Right lobe of liver (tissue), 6 donors: Measurements from ENCODE around the gene MED26. TPM values are rescaled to one million over a fixed set of nuclear protein-coding genes. Genes with fewer than 3 reads are reported as not detected.

Experiments
- ATAC-seq, 4 donors: fragments of 200-7000 bp; cut with Tn5 transposase; one replicate each; pipeline ENCODE4 v1.9.1; 2020; ENCODE audit warnings: mild to moderate bottlenecking in 4 of 4, moderate library complexity in 4 of 4
- DNase-seq, 3 donors: peaks; one replicate each; pipeline ENCODE4 v3.0.0-alpha.2; 2020
- H3K27ac ChIP-seq, 3 donors: fragments of 200-600 bp; one replicate each; pipeline ENCODE4 v1.8.0; 2022
- H3K27me3 ChIP-seq, 2 donors: fragments of 200-600 bp; one replicate each; pipeline ENCODE4 v1.8.0; 2022
- H3K36me3 ChIP-seq, 4 donors: fragments of 200-600 bp; sonication (generic) in 1 of 4; one replicate each; pipeline versions ENCODE4 v1.5.1 to v1.8.0; 2017 to 2022; ENCODE audit warnings: control low read depth in 1 of 4
- H3K4me1 ChIP-seq, 4 donors: fragments of 200-600 bp; sonication (generic) in 1 of 4; one replicate each; pipeline versions ENCODE4 v1.5.1 to v1.8.0; 2017 to 2022; ENCODE audit warnings: control low read depth in 1 of 4
- H3K4me3 ChIP-seq, 3 donors: fragments of 200-600 bp; one replicate each; pipeline ENCODE4 v1.8.0; 2022
- H3K9me3 ChIP-seq, 4 donors: fragments of 200-600 bp; sonication (generic) in 1 of 4; one replicate each; pipeline versions ENCODE4 v1.5.1 to v1.8.0; 2017 to 2022; ENCODE audit warnings: control low read depth in 1 of 4
- POLR2A ChIP-seq: fragments of 450-650 bp; IDR thresholded peaks from one replicate; pipeline ENCODE4 v1.6.1; 2017; ENCODE audit warnings: antibody characterized with exemption, mild to moderate bottlenecking
- WGBS: methylation state at CpG from one replicate; pipeline ENCODE4 v1.1.6; 2018; ENCODE audit warnings: low coverage, low lambda C conversion rate; ENCODE audit not compliant: insufficient coverage; ENCODE audit errors: missing lambda C conversion rate; 5-methylcytosine and 5-hydroxymethylcytosine counted together
- intact Hi-C, 2 donors: fragments of 100-400 bp; cut with DNase I; formaldehyde crosslinking; loops; one replicate each; pipeline versions ENCODE4 v1.11.2 to v1.14.1; 2022
- total RNA-seq, 6 experiments: library from RNA; depleted of rRNA in 2 of 6; stranded (reverse); fragments of >200 nt in 2 of 6; fragmentation: NEBNext Ultra II Directional in 3 of 6; extraction: Animal tissue kit (Norgen Biotek cat#: 25700) in 3 of 6; gene quantifications; one replicate each; pipeline versions ENCODE4 v1.1.0 to v1.2.4, GENCODE V29; 2016 to 2023
- TF ChIP-seq, protein P1 (sequence below), 4 donors: fragments of 200-600 bp in 3 of 4; fragments of 450-650 bp in 1 of 4; IDR thresholded peaks; one replicate each; pipeline versions ENCODE4 v1.5.1 to v1.8.0; 2016 to 2022; ENCODE audit warnings: antibody characterized with exemption in 4 of 4, mild to moderate bottlenecking in 2 of 4
- donor health status: DM: no; HTN: yes; CAD: no.
- donor health status: DM: no; HTN: no; CAD: no.
- donor health status: DM: no; HTN: no; CAD: no.
- donor health status: DM: no; HTN: yes; CAD: no.
- donor health status: DM: no; HTN: yes; CAD: no.

The MED26 gene
- total RNA-seq, 6 experiments from 2014 or later, result 3.4 to 5.4 (median 4.4) TPM

GRCh38 chr19:16609511-16610200 is 18.3 kb downstream of the MED26 start:
- no peak overlapping the region for H3K27ac ChIP-seq
- peaks cover 0 to 37% (median 18%) of the 10 kb centered on the region in 4 donors for H3K4me1 ChIP-seq
- no peaks in the 10 kb centered on the region for H3K9me3 ChIP-seq
- no peaks in the 10 kb centered on the region for H3K36me3 ChIP-seq
- no peak for DNase-seq
- ATAC-seq, result no peak
- H3K27me3 ChIP-seq, result no peaks in the 10 kb centered on the region
- no peak for TF ChIP-seq POLR2A
- TF ChIP-seq, protein P1, sequence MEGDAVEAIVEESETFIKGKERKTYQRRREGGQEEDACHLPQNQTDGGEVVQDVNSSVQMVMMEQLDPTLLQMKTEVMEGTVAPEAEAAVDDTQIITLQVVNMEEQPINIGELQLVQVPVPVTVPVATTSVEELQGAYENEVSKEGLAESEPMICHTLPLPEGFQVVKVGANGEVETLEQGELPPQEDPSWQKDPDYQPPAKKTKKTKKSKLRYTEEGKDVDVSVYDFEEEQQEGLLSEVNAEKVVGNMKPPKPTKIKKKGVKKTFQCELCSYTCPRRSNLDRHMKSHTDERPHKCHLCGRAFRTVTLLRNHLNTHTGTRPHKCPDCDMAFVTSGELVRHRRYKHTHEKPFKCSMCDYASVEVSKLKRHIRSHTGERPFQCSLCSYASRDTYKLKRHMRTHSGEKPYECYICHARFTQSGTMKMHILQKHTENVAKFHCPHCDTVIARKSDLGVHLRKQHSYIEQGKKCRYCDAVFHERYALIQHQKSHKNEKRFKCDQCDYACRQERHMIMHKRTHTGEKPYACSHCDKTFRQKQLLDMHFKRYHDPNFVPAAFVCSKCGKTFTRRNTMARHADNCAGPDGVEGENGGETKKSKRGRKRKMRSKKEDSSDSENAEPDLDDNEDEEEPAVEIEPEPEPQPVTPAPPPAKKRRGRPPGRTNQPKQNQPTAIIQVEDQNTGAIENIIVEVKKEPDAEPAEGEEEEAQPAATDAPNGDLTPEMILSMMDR (IDR thresholded peaks at IDR 0.05), result no peak
- intact Hi-C loops, result no loop called here
- no peak overlapping the region for H3K4me3 ChIP-seq
- WGBS, result 91% methylated on average over 5 of the region's 5 CpGs

- ATAC-seq, result peak; percentile 63 to 79 (median 66)
- Histone ChIP-seq H3K27me3 (no peaks in the 10 kb centered on the region), H3K36me3 (no peaks in the 10 kb centered on the region), H3K4me3 (no peak overlapping the region), H3K9me3 (no peaks in the 10 kb centered on the region), H3K4me1 (peaks cover 0 to 37% (median 18%) of the 10 kb centered on the region in 4 donors), H3K27ac (peak overlapping the region in 2 of 3 donors; percentile 50 to 52)
- no peak for DNase-seq
- intact Hi-C loops, result no loop called here
- WGBS, result 94% methylated on average over 1 of the region's 1 CpG
- no peak for TF ChIP-seq POLR2A
- TF ChIP-seq, protein P1 (IDR thresholded peaks at IDR 0.05), result no peak
Measured at GRCh38 chr19:16608290-16608739, 19.7 kb downstream of the MED26 start.

GRCh38 chr19:16607819-16608218 is 20.2 kb downstream of the MED26 start:
- H3K9me3 ChIP-seq, result no peaks in the 10 kb centered on the region
- peak overlapping the region; percentile 36 to 52 (median 50) for H3K27ac ChIP-seq
- H3K4me3 ChIP-seq, result no peak overlapping the region
- intact Hi-C loops, result no loop called here
- no peaks in the 10 kb centered on the region for H3K27me3 ChIP-seq
- TF ChIP-seq, protein P1 (IDR thresholded peaks at IDR 0.05), result no peak
- no peak for TF ChIP-seq POLR2A
- DNase-seq, result no peak
- no peaks in the 10 kb centered on the region for H3K36me3 ChIP-seq
- H3K4me1 ChIP-seq, result peaks cover 0 to 36% (median 18%) of the 10 kb centered on the region in 4 donors
- no peak for ATAC-seq
- 74% methylated on average over 2 of the region's 12 CpGs for WGBS

DNA sequence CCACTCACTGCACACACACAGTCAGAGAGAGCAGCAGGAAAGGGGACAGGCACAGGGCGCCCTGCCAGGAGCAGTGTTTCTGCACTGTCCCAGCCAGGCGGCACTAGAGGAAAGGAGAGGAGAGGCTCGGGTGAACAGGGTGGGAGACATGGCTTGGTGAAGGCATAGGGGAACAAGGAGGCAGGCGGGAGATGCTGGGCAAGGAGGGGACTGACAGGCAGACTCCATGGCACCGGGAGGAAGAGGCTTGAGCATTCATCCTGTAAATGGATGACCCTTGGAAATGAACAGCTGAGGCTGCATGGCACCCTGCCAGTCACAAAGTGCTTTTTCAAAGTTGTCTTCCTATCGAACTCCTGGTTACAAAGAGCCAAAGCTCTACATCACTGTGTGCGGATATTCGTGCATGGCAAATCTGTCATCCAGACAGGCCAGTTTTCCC is 22.4 kb downstream of the MED26 start:
- Histone ChIP-seq H3K36me3 (no peaks in the 10 kb centered on the region), H3K4me1 (peaks cover 0 to 20% (median 9%) of the 10 kb centered on the region in 4 donors), H3K27me3 (no peaks in the 10 kb centered on the region), H3K27ac (no peak overlapping the region), H3K9me3 (no peaks in the 10 kb centered on the region), H3K4me3 (no peak overlapping the region)
- TF ChIP-seq POLR2A, result no peak
- TF ChIP-seq, protein P1 (IDR thresholded peaks at IDR 0.05), result no peak
- WGBS, result 26% methylated on average over 6 of the region's 8 CpGs
- peak in 1 of 3 donors; percentile 45 for DNase-seq
- peak; percentile 22 to 29 (median 27) for ATAC-seq
- intact Hi-C loops, result no loop called here
